ENCODE data around the gene SLC35F1. TPM values are rescaled to one million over a fixed set of nuclear protein-coding genes. Genes with fewer than 3 reads are reported as not detected.

Gene SLC35F1
- total RNA-seq, 1 experiment from 2014 or later = not detected

DNA sequence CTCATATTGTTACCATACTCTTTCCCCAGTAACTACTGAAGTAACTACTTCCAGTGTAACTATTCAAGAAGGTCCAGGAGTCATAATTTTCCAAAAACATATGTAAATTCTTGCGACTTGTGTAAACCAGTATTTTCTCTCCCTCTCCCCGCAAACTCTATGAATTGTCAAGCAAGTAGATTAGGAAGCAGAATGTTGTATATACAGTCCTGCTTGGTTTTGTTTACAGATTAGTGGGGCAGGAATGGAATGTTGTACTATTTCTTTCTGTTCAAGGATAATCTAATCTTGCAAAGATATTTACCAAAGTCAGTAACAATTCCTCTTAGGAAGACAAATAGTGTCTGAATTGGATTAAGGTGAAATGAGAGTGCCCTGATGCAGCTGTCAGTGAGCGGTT, 406.1 kb downstream of the SLC35F1 start:
- Histone ChIP-seq H3K27me3 (ENCODE audit: insufficient read depth, low read depth) (no peaks in the 10 kb centered on the region), H3K79me2 (ENCODE audit: low read depth) (no peaks in the 10 kb centered on the region), H3K9me3 (ENCODE audit: insufficient read depth, low read depth) (no peaks in the 10 kb centered on the region), H3K36me3 (ENCODE audit: low read depth) (no peaks in the 10 kb centered on the region), H3K27ac (no peak overlapping the region), H2AFZ (no peak overlapping the region), H4K20me1 (ENCODE audit: insufficient read depth) (no peaks in the 10 kb centered on the region), H3F3A (ENCODE audit: insufficient read depth, low read depth) (no peaks in the 10 kb centered on the region), H3K9me2 (ENCODE audit: insufficient read depth) (no peaks in the 10 kb centered on the region; the same call in none of the 2 replicates), H3K4me1 (replicated peaks; ENCODE audit: insufficient read depth) (no peaks in the 10 kb centered on the region), H3K4me3 (no peak overlapping the region), H3K4me2 (no peak overlapping the region)
- intact Hi-C loops (cut with micrococcal nuclease; ENCODE audit: unreplicated experiment) = no loop called here
- TF ChIP-seq EZH2 (IDR thresholded peaks at IDR 0.05; ENCODE audit: low read depth) = no peak
- TF ChIP-seq, protein P1, sequence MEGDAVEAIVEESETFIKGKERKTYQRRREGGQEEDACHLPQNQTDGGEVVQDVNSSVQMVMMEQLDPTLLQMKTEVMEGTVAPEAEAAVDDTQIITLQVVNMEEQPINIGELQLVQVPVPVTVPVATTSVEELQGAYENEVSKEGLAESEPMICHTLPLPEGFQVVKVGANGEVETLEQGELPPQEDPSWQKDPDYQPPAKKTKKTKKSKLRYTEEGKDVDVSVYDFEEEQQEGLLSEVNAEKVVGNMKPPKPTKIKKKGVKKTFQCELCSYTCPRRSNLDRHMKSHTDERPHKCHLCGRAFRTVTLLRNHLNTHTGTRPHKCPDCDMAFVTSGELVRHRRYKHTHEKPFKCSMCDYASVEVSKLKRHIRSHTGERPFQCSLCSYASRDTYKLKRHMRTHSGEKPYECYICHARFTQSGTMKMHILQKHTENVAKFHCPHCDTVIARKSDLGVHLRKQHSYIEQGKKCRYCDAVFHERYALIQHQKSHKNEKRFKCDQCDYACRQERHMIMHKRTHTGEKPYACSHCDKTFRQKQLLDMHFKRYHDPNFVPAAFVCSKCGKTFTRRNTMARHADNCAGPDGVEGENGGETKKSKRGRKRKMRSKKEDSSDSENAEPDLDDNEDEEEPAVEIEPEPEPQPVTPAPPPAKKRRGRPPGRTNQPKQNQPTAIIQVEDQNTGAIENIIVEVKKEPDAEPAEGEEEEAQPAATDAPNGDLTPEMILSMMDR (conservative IDR thresholded peaks at IDR 0.05) = no peak
- no peak for DNase-seq
- CTCF ChIA-PET = no interaction called here
- POLR2A ChIA-PET (ENCODE audit: unreplicated experiment) = no interaction called here
- BruUV-seq (replicated peaks) = no TSS peak

GRCh38 chr6:118313762-118314161, 406.7 kb downstream of the SLC35F1 start:
- Histone ChIP-seq H3K27ac (no peak overlapping the region), H3K4me3 (no peak overlapping the region), H4K20me1 (ENCODE audit: insufficient read depth) (no peaks in the 10 kb centered on the region), H3K27me3 (ENCODE audit: insufficient read depth, low read depth) (no peaks in the 10 kb centered on the region), H3K4me1 (replicated peaks; ENCODE audit: insufficient read depth) (no peaks in the 10 kb centered on the region), H3F3A (ENCODE audit: insufficient read depth, low read depth) (no peaks in the 10 kb centered on the region), H3K4me2 (no peak overlapping the region), H3K9me2 (ENCODE audit: insufficient read depth) (no peaks in the 10 kb centered on the region; the same call in none of the 2 replicates), H3K79me2 (ENCODE audit: low read depth) (no peaks in the 10 kb centered on the region), H3K36me3 (ENCODE audit: low read depth) (no peaks in the 10 kb centered on the region), H2AFZ (no peak overlapping the region), H3K9me3 (ENCODE audit: insufficient read depth, low read depth) (no peaks in the 10 kb centered on the region)
- ChIA-PET POLR2A (ENCODE audit: unreplicated experiment) (no interaction called here), CTCF (no interaction called here)
- BruUV-seq (replicated peaks) = no TSS peak
- no peak for DNase-seq
- intact Hi-C loops (cut with micrococcal nuclease; ENCODE audit: unreplicated experiment) = no loop called here
- TF ChIP-seq, protein P1 (conservative IDR thresholded peaks at IDR 0.05) = no peak
- no peak for TF ChIP-seq EZH2 (IDR thresholded peaks at IDR 0.05; ENCODE audit: low read depth)

- no peaks in the 10 kb centered on the region for H3K9me3 ChIP-seq (ENCODE audit: insufficient read depth, low read depth)
- no peaks in the 10 kb centered on the region for H3K36me3 ChIP-seq (ENCODE audit: low read depth)
- H2AFZ ChIP-seq = no peak overlapping the region
- ChIA-PET POLR2A (ENCODE audit: unreplicated experiment) (no interaction called here), CTCF (no interaction called here)
- no peaks in the 10 kb centered on the region for H3K79me2 ChIP-seq (ENCODE audit: low read depth)
- H3K4me3 ChIP-seq = no peak overlapping the region
- H3K4me2 ChIP-seq = no peak overlapping the region
- no TSS peak for BruUV-seq (replicated peaks)
- no peaks in the 10 kb centered on the region; the same call in none of the 2 replicates for H3K9me2 ChIP-seq (ENCODE audit: insufficient read depth)
- H3K27ac ChIP-seq = no peak overlapping the region
- TF ChIP-seq, protein P1 (conservative IDR thresholded peaks at IDR 0.05) = no peak
- TF ChIP-seq EZH2 (IDR thresholded peaks at IDR 0.05; ENCODE audit: low read depth) = no peak
- intact Hi-C loops (cut with micrococcal nuclease; ENCODE audit: unreplicated experiment) = no loop called here
- no peaks in the 10 kb centered on the region for H3K4me1 ChIP-seq (replicated peaks; ENCODE audit: insufficient read depth)
- H4K20me1 ChIP-seq (ENCODE audit: insufficient read depth) = no peaks in the 10 kb centered on the region
- DNase-seq = no peak
- H3F3A ChIP-seq (ENCODE audit: insufficient read depth, low read depth) = no peaks in the 10 kb centered on the region
- no peaks in the 10 kb centered on the region for H3K27me3 ChIP-seq (ENCODE audit: insufficient read depth, low read depth)
Measured at GRCh38 chr6:118316796-118317384, 409.8 kb downstream of the SLC35F1 start.

All from PC-9 (cell line).